GM19324 (cell line): ENCODE results near the gene XYLT2.
"Not testable (repeated sequence)": the region's sequence is repeated elsewhere in the genome, so short reads cannot be mapped to it uniquely, and the experiment has no call there.

Experiments
- ATAC-seq: cut with Tn5 transposase; IDR thresholded peaks from one replicate; pipeline ENCODE4 v1.9.1; 2021; ENCODE audit warnings: mild to moderate bottlenecking, moderate library complexity; ENCODE audit not compliant: unreplicated experiment, low FRiP score

Gene XYLT2

GRCh38 chr17:50345432-50346312, at the start of gene XYLT2:
Gene XYLT2, plus strand, starts transcription at chr17:50346126. Its CDS starts 15 bp downstream, at chr17:50346141.
- peak; percentile 80 for ATAC-seq

GRCh38 chr17:50297407-50297865, 48.5 kb upstream of the XYLT2 start:
- no peak for ATAC-seq

- no peak for ATAC-seq
These were observed 47.9 kb upstream of the XYLT2 start for GRCh38 chr17:50298018-50298417.

- no peak for ATAC-seq
These were observed 46.1 kb upstream of the XYLT2 start for GRCh38 chr17:50299776-50300175.

- ATAC-seq = not testable (repeated sequence)
These were observed 45.1 kb upstream of the XYLT2 start for GRCh38 chr17:50300824-50301223.

GRCh38 chr17:50301891-50302584, 43.9 kb upstream of the XYLT2 start:
- ATAC-seq = no peak

- ATAC-seq = no peak
These were observed 42.9 kb upstream of the XYLT2 start for GRCh38 chr17:50303051-50303450.

GRCh38 chr17:50303596-50303995, 42.3 kb upstream of the XYLT2 start:
- no peak for ATAC-seq

GRCh38 chr17:50304781-50305404, 41.0 kb upstream of the XYLT2 start:
- no peak for ATAC-seq

- no peak for ATAC-seq
These were observed 38.3 kb upstream of the XYLT2 start for GRCh38 chr17:50307654-50308053.

- ATAC-seq = no peak
These were observed 37.3 kb upstream of the XYLT2 start for GRCh38 chr17:50308666-50309065.

- no peak for ATAC-seq
These were observed 35.3 kb upstream of the XYLT2 start for GRCh38 chr17:50310455-50311111.

GRCh38 chr17:50311112-50311460, 34.8 kb upstream of the XYLT2 start:
- ATAC-seq = peak; percentile 63

GRCh38 chr17:50311483-50311882, 34.4 kb upstream of the XYLT2 start:
- peak; percentile 29 for ATAC-seq

- no peak for ATAC-seq
These were observed 33.6 kb upstream of the XYLT2 start for GRCh38 chr17:50312308-50312707.

GRCh38 chr17:50314456-50315011, 31.4 kb upstream of the XYLT2 start:
- no peak for ATAC-seq

GRCh38 chr17:50316016-50316587, 29.8 kb upstream of the XYLT2 start:
- ATAC-seq = no peak

- ATAC-seq = not testable (repeated sequence)
These were observed 29.3 kb upstream of the XYLT2 start for GRCh38 chr17:50316660-50317059.

GRCh38 chr17:50317121-50317520, 28.8 kb upstream of the XYLT2 start:
- no peak for ATAC-seq
